MCF 10A (cell line): ENCODE measurements around the gene MDP1. TPM values are rescaled to one million over a fixed set of nuclear protein-coding genes. Genes with fewer than 3 reads are reported as not detected.

Source experiments
- BruUV-seq: library from RNA; stranded (reverse); fragments of 400-500 nt; replicated peaks from 2 replicates; lab custom pipeline; 2021; lab: Mats Ljungman, UMichigan
- CTCF ChIA-PET: fragments of 300-600 bp; sonication (Branson Sonifier 250); formaldehyde crosslinking; extraction: SDS; loops from one replicate; lab custom pipeline; 2021; ENCODE audit warnings: antibody characterized with exemption, inconsistent platforms; lab: Yijun Ruan, JAX
- POLR2A ChIA-PET: fragments of 300-600, 350-650 bp; sonication (Branson Sonifier 250); formaldehyde crosslinking; extraction: SDS; loops from one replicate; lab custom pipeline; 2020; ENCODE audit warnings: antibody characterized with exemption, inconsistent platforms; lab: Yijun Ruan, JAX
- DNase-seq: peaks from one replicate; pipeline ENCODE4 v3.0.0-alpha.2; 2018; ENCODE audit not compliant: unreplicated experiment
- H3K27ac Mint-ChIP-seq: one replicate; pipeline ENCODE4 v1.8.0; 2022; ENCODE audit warnings: mild to moderate bottlenecking, low read depth, mixed read lengths; ENCODE audit not compliant: unreplicated experiment
- H3K27me3 Mint-ChIP-seq: one replicate; pipeline ENCODE4 v1.8.0; 2022; ENCODE audit warnings: mixed read lengths; ENCODE audit not compliant: insufficient read depth, unreplicated experiment
- H3K36me3 Mint-ChIP-seq: one replicate; pipeline ENCODE4 v1.8.0; 2022; ENCODE audit warnings: mild to moderate bottlenecking, moderate library complexity, mixed read lengths; ENCODE audit not compliant: insufficient read depth, unreplicated experiment
- H3K4me1 Mint-ChIP-seq: one replicate; pipeline ENCODE4 v1.8.0; 2022; ENCODE audit warnings: mixed read lengths; ENCODE audit not compliant: insufficient read depth, unreplicated experiment
- H3K4me3 Mint-ChIP-seq: one replicate; pipeline ENCODE4 v1.8.0; 2022; ENCODE audit warnings: mild to moderate bottlenecking, moderate library complexity, mixed read lengths; ENCODE audit not compliant: unreplicated experiment
- H3K9me3 Mint-ChIP-seq: one replicate; pipeline ENCODE4 v1.8.0; 2022; ENCODE audit warnings: mixed read lengths; ENCODE audit not compliant: unreplicated experiment
- CTCF ChIP-seq: fragments of 200-600 bp; IDR thresholded peaks from one replicate; pipeline ENCODE4 v1.8.0; 2022; ENCODE audit warnings: antibody characterized with exemption, mild to moderate bottlenecking; ENCODE audit not compliant: unreplicated experiment
- intact Hi-C: fragments of 100-400 bp; cut with micrococcal nuclease; formaldehyde crosslinking; loops from 2 replicates; pipeline ENCODE4 v1.14.1; 2022
- total RNA-seq: library from RNA; stranded (reverse); gene quantifications from 2 replicates; pipeline ENCODE4 v1.2.3, GENCODE V29; 2022

The MDP1 gene
- total RNA-seq, 1 experiment from 2014 or later: 20.2 TPM

DNA sequence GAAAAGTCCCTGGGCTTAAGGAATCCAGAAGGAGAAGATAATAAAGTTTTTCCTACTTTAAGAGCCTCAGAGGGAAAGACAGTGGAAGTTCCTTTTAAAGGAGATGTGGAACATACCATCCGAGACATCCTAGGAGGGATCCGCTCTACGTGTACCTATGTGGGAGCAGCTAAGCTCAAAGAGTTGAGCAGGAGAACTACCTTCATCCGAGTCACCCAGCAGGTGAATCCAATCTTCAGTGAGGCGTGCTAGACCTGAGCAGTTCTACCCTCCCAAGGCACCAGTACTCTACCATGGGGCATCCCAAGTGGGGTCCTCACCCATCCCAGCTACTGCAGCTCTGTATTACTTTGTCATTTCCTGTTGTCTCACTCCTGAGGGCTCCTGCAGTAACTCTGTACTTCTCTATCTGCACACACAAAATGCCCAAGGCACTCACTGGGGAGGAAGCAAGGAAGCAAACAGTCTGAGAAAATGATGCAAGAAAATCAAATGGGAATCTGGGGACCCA is 22.7 kb upstream of the MDP1 start:
- POLR2A ChIA-PET: interaction anchor here (0.6 to 3.1 kb wide), 18 partner anchors 10 to 197 kb away, joined by 3 to 11 read pairs (median 4); partner anchors contain the start of genes CHMP4A, CIDEB, DHRS1 and EMC9
- no peak overlapping the region for H3K4me3 Mint-ChIP-seq
- no peaks in the 10 kb centered on the region for H3K27me3 Mint-ChIP-seq
- no peak for TF ChIP-seq CTCF
- DNase-seq: no peak
- no peaks in the 10 kb centered on the region for H3K9me3 Mint-ChIP-seq
- BruUV-seq: no TSS peak
- CTCF ChIA-PET: interaction anchor here (0.6 to 17.7 kb wide), 7 partner anchors 8 to 141 kb away, joined by 3 to 457 read pairs (median 6); partner anchors contain the start of genes CIDEB, DHRS1, LTB4R2 and NOP9
- intact Hi-C loops: no loop called here
- peaks cover 41% of the 10 kb centered on the region for H3K4me1 Mint-ChIP-seq
- H3K36me3 Mint-ChIP-seq: peaks cover 69% of the 10 kb centered on the region
- H3K27ac Mint-ChIP-seq: no peak overlapping the region

DNA sequence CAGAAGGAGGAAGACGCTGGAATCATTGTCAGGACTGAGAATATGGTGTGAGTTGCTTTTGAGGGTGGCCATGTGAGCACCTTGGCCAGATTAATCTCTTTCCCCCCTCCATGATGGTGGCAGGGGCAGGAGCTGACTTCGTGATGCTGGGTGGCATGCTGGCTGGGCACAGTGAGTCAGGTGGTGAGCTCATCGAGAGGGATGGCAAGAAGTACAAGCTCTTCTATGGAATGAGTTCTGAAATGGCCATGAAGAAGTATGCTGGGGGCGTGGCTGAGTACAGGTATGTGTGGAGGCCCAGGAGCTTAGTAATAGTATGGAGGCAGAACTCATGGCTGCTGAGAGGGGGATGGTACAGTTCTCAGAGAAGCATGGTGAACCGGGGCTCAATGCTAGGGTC is 22.3 kb upstream of the MDP1 start:
- no peak for TF ChIP-seq CTCF
- intact Hi-C loops: no loop called here
- H3K4me3 Mint-ChIP-seq: no peak overlapping the region
- no TSS peak for BruUV-seq
- H3K4me1 Mint-ChIP-seq: peaks cover 42% of the 10 kb centered on the region
- peak; percentile 33 for DNase-seq
- POLR2A ChIA-PET: interaction anchor here (0.7 to 3.1 kb wide), 17 partner anchors 10 to 146 kb away, joined by 3 to 11 read pairs (median 4); partner anchors contain the start of genes CHMP4A, CIDEB, DHRS1 and EMC9
- no peaks in the 10 kb centered on the region for H3K9me3 Mint-ChIP-seq
- H3K36me3 Mint-ChIP-seq: peaks cover 68% of the 10 kb centered on the region
- CTCF ChIA-PET: interaction anchor here (0.6 to 17.7 kb wide), 7 partner anchors 9 to 141 kb away, joined by 3 to 457 read pairs (median 6); partner anchors contain the start of genes CIDEB, DHRS1, LTB4R2 and NOP9
- H3K27me3 Mint-ChIP-seq: no peaks in the 10 kb centered on the region
- no peak overlapping the region for H3K27ac Mint-ChIP-seq

DNA sequence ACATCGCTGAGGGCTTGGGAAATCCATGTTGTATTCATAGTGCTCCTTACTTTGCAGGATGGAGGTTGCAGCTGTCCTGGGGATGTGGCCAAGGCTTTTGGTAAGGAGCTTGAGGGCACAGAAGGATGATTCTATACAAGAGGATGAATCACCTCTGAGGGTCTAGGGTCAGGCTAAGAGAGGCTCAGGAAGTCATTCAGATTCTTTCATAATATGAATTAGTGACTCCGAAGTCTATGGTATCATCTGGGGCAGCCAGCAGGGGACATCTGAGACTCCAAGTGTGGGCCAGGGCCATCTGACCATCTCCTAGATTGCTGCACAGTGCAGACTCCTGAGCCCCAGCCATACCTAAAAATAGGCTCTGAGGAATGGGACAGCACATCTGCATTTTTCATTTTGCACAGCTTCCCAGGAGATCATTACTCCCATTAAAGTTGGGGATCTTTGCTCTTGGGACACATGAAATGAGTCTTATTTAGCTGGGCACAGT is 21.6 kb upstream of the MDP1 start:
- Mint-ChIP-seq H3K4me1 (peaks cover 42% of the 10 kb centered on the region), H3K9me3 (no peaks in the 10 kb centered on the region), H3K27me3 (no peaks in the 10 kb centered on the region), H3K36me3 (peaks cover 62% of the 10 kb centered on the region), H3K4me3 (no peak overlapping the region), H3K27ac (no peak overlapping the region)
- TF ChIP-seq CTCF: no peak
- DNase-seq: no peak
- CTCF ChIA-PET: interaction anchor here (0.6 to 17.7 kb wide), 9 partner anchors 9 to 198 kb away, joined by 3 to 457 read pairs (median 5); partner anchors contain the start of genes CIDEB, DHRS1, LTB4R2 and NOP9
- POLR2A ChIA-PET: interaction anchor here (0.7 to 3.1 kb wide), 15 partner anchors 10 to 145 kb away, joined by 3 to 11 read pairs (median 4); partner anchors contain the start of genes CHMP4A, CIDEB, DHRS1 and NOP9
- BruUV-seq: no TSS peak
- intact Hi-C loops: no loop called here
